ENCODE data around the gene PRTG.

The PRTG gene

GRCh38 chr15:55658886-55659285 lies 84.1 kb downstream of the PRTG start:
- no peak overlapping the region for H3K27ac Mint-ChIP-seq

GRCh38 chr15:55654561-55655031 lies 88.4 kb downstream of the PRTG start:
- H3K36me3 Mint-ChIP-seq: no peaks in the 10 kb centered on the region
- H3K27me3 Mint-ChIP-seq: no peaks in the 10 kb centered on the region
- H3K4me3 Mint-ChIP-seq: no peak overlapping the region
- no peak for DNase-seq
- H3K9me3 Mint-ChIP-seq: no peaks in the 10 kb centered on the region
- H3K4me1 Mint-ChIP-seq: no peaks in the 10 kb centered on the region
- no peak overlapping the region for H3K27ac Mint-ChIP-seq
- ATAC-seq (replicated peaks): no peak

More at GRCh38 chr15:55658886-55659285, 84.1 kb downstream of the PRTG start:
- no peaks in the 10 kb centered on the region for H3K36me3 Mint-ChIP-seq
- H3K4me3 Mint-ChIP-seq: no peak overlapping the region
- DNase-seq: no peak
- H3K27me3 Mint-ChIP-seq: peaks cover 0 to 5% of the 10 kb centered on the region in 2 donors
- ATAC-seq (replicated peaks): no peak
- H3K4me1 Mint-ChIP-seq: peaks cover 10 to 19% of the 10 kb centered on the region in 2 donors
- H3K9me3 Mint-ChIP-seq: no peaks in the 10 kb centered on the region

- H3K36me3 Mint-ChIP-seq: no peaks in the 10 kb centered on the region
- H3K27ac Mint-ChIP-seq: no peak overlapping the region
- no peaks in the 10 kb centered on the region for H3K4me1 Mint-ChIP-seq
- no peak for DNase-seq
- H3K27me3 Mint-ChIP-seq: no peaks in the 10 kb centered on the region
- no peaks in the 10 kb centered on the region for H3K9me3 Mint-ChIP-seq
- ATAC-seq (replicated peaks): no peak
- H3K4me3 Mint-ChIP-seq: no peak overlapping the region
Observed at GRCh38 chr15:55652909-55653495, 90.0 kb downstream of the PRTG start.

- no peak for DNase-seq
- no peaks in the 10 kb centered on the region for H3K27me3 Mint-ChIP-seq
- no peaks in the 10 kb centered on the region for H3K4me1 Mint-ChIP-seq
- no peak overlapping the region for H3K4me3 Mint-ChIP-seq
- no peaks in the 10 kb centered on the region for H3K36me3 Mint-ChIP-seq
- no peak for ATAC-seq (replicated peaks)
- H3K9me3 Mint-ChIP-seq: no peaks in the 10 kb centered on the region
- H3K27ac Mint-ChIP-seq: no peak overlapping the region
Observed at GRCh38 chr15:55652359-55652758, 90.6 kb downstream of the PRTG start.

GRCh38 chr15:55649058-55649423 lies 93.9 kb downstream of the PRTG start:
- Mint-ChIP-seq H3K27me3 (peaks cover 4% of the 10 kb centered on the region in 2 donors), H3K4me3 (no peak overlapping the region), H3K27ac (no peak overlapping the region), H3K9me3 (no peaks in the 10 kb centered on the region), H3K4me1 (no peaks in the 10 kb centered on the region), H3K36me3 (no peaks in the 10 kb centered on the region)
- no peak for DNase-seq
- no peak for ATAC-seq (replicated peaks)

- Mint-ChIP-seq H3K27ac (no peak overlapping the region), H3K36me3 (no peaks in the 10 kb centered on the region), H3K4me1 (no peaks in the 10 kb centered on the region), H3K9me3 (no peaks in the 10 kb centered on the region), H3K4me3 (no peak overlapping the region), H3K27me3 (peaks cover 0 to 7% of the 10 kb centered on the region in 2 donors)
- ATAC-seq (replicated peaks): no peak
- no peak for DNase-seq
Observed at GRCh38 chr15:55638764-55639163, 104.2 kb downstream of the PRTG start.

- H3K27me3 Mint-ChIP-seq: peaks cover 0 to 12% of the 10 kb centered on the region in 2 donors
- no peak for ATAC-seq (replicated peaks)
- H3K9me3 Mint-ChIP-seq: no peaks in the 10 kb centered on the region
- no peak overlapping the region for H3K4me3 Mint-ChIP-seq
- no peak for DNase-seq
- H3K4me1 Mint-ChIP-seq: no peaks in the 10 kb centered on the region
- no peak overlapping the region for H3K27ac Mint-ChIP-seq
- H3K36me3 Mint-ChIP-seq: no peaks in the 10 kb centered on the region
Observed at GRCh38 chr15:55637086-55637485, 105.9 kb downstream of the PRTG start.

GRCh38 chr15:55633731-55634130 lies 109.2 kb downstream of the PRTG start:
- Mint-ChIP-seq H3K4me3 (no peak overlapping the region), H3K36me3 (no peaks in the 10 kb centered on the region), H3K9me3 (no peaks in the 10 kb centered on the region), H3K27me3 (peaks cover 0 to 10% of the 10 kb centered on the region in 2 donors), H3K27ac (no peak overlapping the region), H3K4me1 (no peaks in the 10 kb centered on the region)
- ATAC-seq (replicated peaks) (no peak), DNase-seq (no peak)

GRCh38 chr15:55632434-55632833 lies 110.5 kb downstream of the PRTG start:
- no peak overlapping the region for H3K4me3 Mint-ChIP-seq
- no peak for ATAC-seq (replicated peaks)
- no peaks in the 10 kb centered on the region for H3K9me3 Mint-ChIP-seq
- peaks cover 0 to 2% of the 10 kb centered on the region in 2 donors for H3K4me1 Mint-ChIP-seq
- no peak for DNase-seq
- H3K27ac Mint-ChIP-seq: no peak overlapping the region
- H3K27me3 Mint-ChIP-seq: peaks cover 0 to 10% of the 10 kb centered on the region in 2 donors
- H3K36me3 Mint-ChIP-seq: no peaks in the 10 kb centered on the region

- no peak for DNase-seq
Observed at GRCh38 chr15:55630858-55631257, 112.1 kb downstream of the PRTG start.

GRCh38 chr15:55628369-55628730 lies 114.6 kb downstream of the PRTG start:
- Mint-ChIP-seq H3K27me3 (peaks cover 0 to 7% of the 10 kb centered on the region in 2 donors), H3K4me3 (no peak overlapping the region), H3K4me1 (peaks cover 0 to 2% of the 10 kb centered on the region in 2 donors), H3K27ac (no peak overlapping the region), H3K36me3 (no peaks in the 10 kb centered on the region), H3K9me3 (no peaks in the 10 kb centered on the region)
- DNase-seq (no peak), ATAC-seq (replicated peaks) (no peak)

More at GRCh38 chr15:55630858-55631257, 112.1 kb downstream of the PRTG start:
- H3K4me3 Mint-ChIP-seq: no peak overlapping the region
- peaks cover 0 to 10% of the 10 kb centered on the region in 2 donors for H3K27me3 Mint-ChIP-seq
- no peaks in the 10 kb centered on the region for H3K9me3 Mint-ChIP-seq
- H3K4me1 Mint-ChIP-seq: peaks cover 0 to 2% of the 10 kb centered on the region in 2 donors
- ATAC-seq (replicated peaks): no peak
- no peaks in the 10 kb centered on the region for H3K36me3 Mint-ChIP-seq
- no peak overlapping the region for H3K27ac Mint-ChIP-seq

- no peaks in the 10 kb centered on the region for H3K9me3 Mint-ChIP-seq
- ATAC-seq (replicated peaks) (peak in 1 of 2 donors; percentile 33), DNase-seq (no peak)
- H3K36me3 Mint-ChIP-seq: no peaks in the 10 kb centered on the region
- peaks cover 0 to 7% of the 10 kb centered on the region in 2 donors for H3K27me3 Mint-ChIP-seq
- H3K4me3 Mint-ChIP-seq: no peak overlapping the region
- H3K27ac Mint-ChIP-seq: no peak overlapping the region
- H3K4me1 Mint-ChIP-seq: peaks cover 0 to 2% of the 10 kb centered on the region in 2 donors
Observed at GRCh38 chr15:55627730-55628368, 115.1 kb downstream of the PRTG start.

GRCh38 chr15:55619783-55620182 lies 123.2 kb downstream of the PRTG start:
- H3K4me1 Mint-ChIP-seq: no peaks in the 10 kb centered on the region
- no peak for ATAC-seq (replicated peaks)

GRCh38 chr15:55618387-55618786 lies 124.6 kb downstream of the PRTG start:
- Mint-ChIP-seq H3K9me3 (no peaks in the 10 kb centered on the region), H3K27me3 (peaks cover 12 to 14% of the 10 kb centered on the region in 2 donors), H3K27ac (no peak overlapping the region), H3K4me3 (no peak overlapping the region), H3K4me1 (no peaks in the 10 kb centered on the region), H3K36me3 (no peaks in the 10 kb centered on the region)
- DNase-seq: no peak
- no peak for ATAC-seq (replicated peaks)

More at GRCh38 chr15:55619783-55620182, 123.2 kb downstream of the PRTG start:
- Mint-ChIP-seq H3K9me3 (no peaks in the 10 kb centered on the region), H3K27ac (no peak overlapping the region), H3K4me3 (no peak overlapping the region), H3K27me3 (peaks cover 2 to 4% of the 10 kb centered on the region in 2 donors), H3K36me3 (no peaks in the 10 kb centered on the region)
- DNase-seq: no peak

GRCh38 chr15:55615445-55615844 lies 127.5 kb downstream of the PRTG start:
- no peak overlapping the region for H3K4me3 Mint-ChIP-seq
- H3K36me3 Mint-ChIP-seq: no peaks in the 10 kb centered on the region
- no peaks in the 10 kb centered on the region for H3K9me3 Mint-ChIP-seq
- DNase-seq: no peak
- peaks cover 21 to 27% of the 10 kb centered on the region in 2 donors for H3K27me3 Mint-ChIP-seq
- no peak overlapping the region for H3K27ac Mint-ChIP-seq
- no peak for ATAC-seq (replicated peaks)
- no peaks in the 10 kb centered on the region for H3K4me1 Mint-ChIP-seq
